Activated naive CD8-positive, alpha-beta T cell treated with anti-CD3 and anti-CD28 coated beads, Interleukin-2, amount 50 U/mL, for 16 hours (primary cell): ENCODE results near the gene MUC13.

Source experiments
- DNase-seq: peaks from one replicate; pipeline ENCODE4 v3.0.0-alpha.2; 2020; ENCODE audit warnings: low read depth, low spot score

MUC13 gene

DNA sequence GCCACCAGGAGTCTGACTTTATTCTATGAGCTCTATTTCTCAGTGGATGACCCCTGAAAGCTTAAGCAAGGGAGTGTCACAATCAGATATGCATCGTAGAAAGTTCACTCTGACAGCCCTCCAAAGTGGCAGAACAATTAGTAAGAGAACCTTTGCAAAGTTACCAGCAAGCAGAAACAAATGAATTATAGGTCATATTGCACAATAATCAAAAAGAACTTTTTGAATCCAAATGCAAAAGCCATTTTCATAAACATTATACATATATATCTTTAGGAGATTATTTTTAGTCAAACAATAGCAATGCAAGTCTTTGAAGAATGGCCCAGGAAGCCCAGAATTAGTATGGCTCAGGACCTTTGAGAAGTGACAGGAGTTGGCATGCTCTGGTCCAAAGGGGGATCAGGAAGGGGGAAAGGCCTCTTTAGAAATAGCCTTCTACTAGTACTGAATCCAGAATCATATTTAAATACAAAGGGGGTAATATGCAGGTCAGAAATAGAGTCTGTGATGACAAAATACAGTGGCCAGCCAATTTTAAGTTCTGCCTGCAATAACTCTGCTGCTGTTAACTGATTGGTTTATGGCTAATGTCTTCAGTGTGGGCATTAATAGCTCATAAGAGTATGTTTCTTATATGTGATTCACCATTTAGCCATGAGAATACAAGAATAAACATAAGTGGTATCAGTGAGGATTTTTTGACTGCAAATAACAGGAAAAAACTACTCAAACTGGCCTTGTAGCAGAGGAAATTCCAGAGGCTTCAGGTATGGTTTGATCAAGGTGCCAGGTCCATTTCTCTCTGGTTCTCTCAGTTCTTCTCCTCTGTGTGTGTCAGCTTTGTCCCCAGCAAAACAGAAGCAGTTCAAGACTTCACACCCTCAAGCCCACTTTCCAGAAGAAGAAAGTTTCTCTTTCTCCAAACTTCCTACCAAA lies 30.4 kb downstream of the MUC13 start:
- DNase-seq = no peak

DNA sequence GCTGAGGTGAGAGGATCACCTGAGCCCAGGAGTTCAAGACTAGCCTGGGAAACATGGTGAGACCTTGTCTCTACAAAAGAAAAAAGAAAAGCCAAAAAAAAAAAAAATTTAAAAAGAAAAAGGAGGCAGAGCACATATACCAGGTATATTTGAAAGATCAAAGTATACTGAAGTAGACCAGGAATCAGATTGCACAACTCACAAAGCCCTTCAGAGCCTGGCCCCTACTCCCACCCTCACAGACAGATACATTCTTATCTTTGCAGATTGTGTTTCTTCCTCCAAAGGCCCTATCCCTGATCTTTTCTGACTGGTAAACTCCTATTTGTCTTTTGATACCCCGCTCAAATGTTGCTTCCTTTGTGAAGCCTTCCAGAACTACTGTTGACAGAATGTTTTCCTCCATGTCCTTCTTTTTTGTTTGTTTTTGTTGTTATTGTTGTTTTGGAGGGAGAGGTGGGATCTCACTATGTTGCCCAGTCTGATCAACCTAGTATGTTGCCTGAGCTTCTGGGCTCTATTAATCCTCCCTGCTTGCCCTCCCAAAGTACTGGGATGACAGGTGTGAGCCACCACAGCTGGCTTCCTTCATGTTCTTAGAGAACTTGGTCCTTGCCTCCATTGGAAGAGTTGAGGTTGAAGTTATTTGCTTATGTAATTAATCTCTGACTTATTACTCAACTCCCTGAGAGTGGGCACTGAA lies 37.6 kb downstream of the MUC13 start:
- DNase-seq = no peak

DNA sequence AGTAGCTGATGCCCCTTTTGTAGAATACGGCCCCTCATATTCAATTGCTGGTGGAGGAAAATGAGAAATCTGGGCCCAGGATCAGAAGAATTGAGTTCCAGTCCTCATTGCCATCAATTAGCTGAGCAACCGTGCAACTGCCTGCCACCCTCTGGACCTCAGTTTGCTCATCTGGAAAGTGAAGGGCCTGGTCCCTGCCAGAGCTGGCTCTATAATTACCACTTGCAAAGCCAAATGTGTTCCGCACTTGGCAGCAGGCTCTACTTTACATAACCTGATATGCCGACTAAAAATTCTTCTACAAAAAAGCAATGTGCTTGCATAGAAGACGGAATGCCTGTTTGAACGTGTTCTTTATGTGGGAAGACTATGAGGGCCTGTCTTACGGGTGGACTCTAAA lies 38.8 kb downstream of the MUC13 start:
- DNase-seq = no peak

DNA sequence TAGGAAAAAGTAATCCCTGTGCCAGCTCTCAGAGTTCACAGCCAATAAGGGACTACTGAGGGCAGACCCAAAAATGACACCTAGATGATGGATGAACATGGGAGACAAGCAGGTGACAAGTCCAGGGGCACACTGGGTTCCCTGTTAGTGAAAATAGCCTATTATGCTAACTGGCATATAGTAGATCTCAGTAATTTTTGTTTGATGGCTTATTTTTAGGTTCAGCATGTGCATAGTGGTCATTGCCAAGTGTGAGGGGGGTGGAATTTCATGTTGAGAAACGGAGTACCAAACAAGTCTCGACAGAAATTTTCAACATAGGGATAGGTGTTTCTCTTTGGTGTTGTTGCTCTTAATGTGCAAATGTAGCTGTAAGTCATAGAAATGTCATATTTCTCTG lies 41.0 kb downstream of the MUC13 start:
- DNase-seq = no peak

DNA sequence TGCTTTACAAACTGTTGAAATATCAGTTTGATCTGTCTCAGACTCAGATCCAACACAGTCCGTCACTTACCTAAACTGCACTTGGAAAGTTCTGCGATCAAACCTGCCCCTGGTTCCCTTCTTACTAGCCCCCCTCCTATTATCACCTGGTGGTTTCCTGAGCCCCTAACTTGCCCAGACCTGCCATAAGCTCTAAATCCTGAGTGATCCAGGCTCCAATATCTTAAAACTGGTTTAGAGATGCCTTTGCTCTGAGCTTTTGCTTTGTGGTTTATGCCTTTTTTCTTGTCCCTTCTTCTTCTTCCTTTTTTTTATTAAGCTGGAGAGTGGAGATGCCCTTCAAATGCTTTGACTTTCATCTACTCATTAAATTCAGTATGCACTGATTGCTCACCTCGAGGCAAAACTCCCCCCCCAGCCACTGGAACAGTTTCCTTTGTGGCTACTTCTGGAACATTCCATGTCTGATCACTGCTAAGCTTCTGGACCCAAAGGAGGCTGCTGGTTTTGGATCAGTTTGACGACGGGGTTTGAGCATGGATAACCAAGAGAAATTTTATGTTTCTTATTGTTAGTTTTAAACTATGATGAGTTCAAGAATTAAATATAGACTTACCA lies 43.9 kb downstream of the MUC13 start:
- no peak for DNase-seq

DNA sequence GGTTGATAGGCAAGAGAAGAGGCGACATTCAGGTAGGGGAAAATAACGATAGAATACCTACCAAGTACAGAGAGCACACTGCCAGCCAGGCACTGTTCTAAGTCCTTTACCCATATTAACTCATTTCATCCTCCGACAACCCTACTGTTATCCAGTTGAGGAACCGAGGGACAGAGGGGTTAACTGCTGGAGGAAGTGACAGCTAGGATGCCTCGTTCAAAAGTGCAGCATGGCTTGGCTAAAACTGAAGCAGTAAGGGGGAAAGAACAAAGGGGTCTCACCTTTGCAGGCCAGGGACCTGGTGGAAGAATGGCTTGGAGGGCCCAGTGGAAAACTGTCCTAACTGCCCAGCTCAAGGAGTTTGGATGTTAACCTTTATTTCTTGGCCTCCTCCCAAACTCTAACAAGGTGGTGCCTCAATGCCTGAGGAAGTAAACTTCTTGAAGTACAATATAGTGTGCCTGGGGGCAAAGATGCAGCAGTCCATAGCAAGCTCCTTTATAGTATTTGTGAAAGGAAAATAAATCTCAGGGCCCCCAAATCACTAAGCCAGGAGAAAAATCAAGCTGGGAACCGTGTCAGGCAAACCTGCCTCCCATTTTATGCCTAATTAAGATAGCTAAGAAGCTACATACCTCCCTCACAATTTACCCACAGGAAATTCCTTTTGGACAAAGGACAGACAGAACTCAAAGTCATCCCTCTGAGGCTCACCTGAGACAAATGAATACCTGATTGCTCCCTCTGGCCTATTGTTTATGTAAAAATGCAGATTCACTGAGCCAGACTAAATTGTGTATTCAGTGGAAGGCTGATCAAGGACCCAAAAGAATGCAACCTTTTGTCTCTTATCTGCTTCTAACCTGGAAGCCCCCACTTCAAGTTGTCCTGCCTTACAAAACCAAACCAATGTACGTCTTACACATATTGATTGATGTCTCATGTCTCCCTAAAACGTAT lies 45.8 kb downstream of the MUC13 start:
- DNase-seq = no peak

DNA sequence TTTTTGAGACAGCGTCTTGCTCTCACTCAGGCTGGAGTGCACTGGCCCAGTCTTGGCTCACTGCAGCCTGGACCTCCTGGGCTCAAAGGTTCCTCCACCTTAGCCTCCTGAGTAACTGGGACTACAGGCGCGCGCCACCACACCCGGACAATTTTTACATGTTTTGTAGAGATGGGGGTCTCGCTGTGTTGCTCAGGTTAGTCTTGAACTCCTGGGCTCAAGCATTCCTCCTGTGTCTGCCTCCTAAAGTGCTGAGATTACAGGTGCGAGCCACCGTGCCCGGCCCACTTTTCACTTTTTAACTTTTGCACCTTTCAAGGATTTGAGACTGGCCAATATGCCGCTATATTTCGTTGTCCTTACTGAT lies 46.6 kb downstream of the MUC13 start:
- no peak for DNase-seq

DNA sequence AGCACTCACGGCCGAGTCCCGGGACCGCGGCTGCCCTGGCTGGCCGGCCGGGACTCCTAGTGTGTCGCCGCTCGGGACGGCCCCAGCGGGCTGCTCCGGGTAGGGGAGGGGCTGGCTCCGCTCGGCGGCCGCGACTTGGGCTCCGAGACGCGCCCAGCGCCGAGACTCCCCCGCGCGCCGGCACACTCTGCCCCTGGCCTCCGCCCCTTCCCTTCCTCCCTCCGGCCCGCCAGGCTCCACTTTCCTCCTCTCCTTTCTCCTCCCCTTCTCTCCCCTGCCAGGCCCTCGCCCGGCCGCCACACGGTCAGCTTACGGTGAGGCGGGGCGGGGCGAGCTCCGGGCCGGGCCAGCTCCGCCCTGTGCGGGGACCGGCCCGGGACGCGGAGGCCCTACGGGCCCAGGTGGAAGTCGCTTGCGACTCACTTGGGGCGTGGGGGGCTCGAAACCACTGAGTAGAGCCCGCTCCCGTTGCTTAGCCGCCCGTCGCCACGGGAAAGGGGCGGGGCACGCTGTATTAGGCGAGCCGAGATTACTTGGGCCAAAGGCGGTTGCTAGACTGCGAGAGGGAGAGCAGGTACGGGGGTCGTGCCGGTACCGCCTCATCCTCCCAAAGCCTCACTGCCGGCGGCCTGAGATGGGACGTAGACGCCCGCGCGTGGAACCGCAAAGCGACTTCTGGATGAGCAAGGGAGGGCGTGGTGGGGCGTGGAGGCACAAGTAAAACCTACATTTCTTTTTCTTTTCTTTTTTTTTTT lies 47.2 kb downstream of the MUC13 start, which contains the start of gene ITGB5:
TSS of gene ITGB5 (minus strand) at position 189 of the 755 bp plus-strand sequence. CDS start 365 bp downstream, outside the sequence.
- no peak for DNase-seq

DNA sequence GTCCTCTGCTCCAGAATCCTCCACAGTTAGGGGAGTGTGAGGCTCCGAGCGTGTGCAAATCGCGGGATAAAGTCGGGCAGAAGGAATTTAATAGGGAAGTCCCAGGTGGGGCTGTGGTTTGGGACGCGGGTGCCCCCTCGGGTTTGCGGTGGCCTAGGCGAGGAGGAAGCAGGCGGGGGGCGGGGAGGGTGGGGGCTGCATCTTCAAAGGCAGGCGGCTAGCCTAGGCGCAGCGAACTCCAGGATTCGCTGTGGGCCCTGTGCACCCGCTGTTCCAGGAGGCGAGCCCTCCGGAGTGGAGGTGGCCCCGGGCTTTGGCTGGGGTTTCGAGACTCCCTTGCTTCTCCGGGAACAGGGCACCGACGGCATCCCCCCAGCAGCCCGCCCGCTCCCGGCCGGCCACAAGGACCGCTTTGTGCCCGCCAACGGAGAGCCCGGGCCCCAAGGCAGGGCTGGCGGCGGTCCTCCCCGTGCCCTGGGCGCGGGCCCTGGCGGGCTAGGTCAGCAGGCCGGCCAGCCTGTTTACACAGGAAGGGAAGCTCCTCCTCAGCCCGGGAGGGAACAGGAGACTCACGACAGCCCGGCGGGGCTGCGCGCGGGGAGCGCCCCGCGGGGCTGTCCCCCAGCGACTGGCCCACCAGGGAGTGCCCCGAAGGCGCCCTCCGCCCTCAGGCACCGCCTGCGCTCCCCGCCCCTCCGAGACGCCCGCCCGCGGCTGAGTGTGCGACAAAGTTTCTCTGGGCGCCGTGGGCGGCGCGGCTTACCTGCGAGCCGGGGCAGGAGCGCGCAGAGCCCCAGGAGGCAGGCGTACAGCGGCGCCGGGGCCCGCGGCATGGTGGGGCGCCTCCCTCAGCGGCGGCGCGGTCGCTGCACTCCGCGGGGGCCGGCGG lies 48.1 kb downstream of the MUC13 start:
- no peak for DNase-seq

DNA sequence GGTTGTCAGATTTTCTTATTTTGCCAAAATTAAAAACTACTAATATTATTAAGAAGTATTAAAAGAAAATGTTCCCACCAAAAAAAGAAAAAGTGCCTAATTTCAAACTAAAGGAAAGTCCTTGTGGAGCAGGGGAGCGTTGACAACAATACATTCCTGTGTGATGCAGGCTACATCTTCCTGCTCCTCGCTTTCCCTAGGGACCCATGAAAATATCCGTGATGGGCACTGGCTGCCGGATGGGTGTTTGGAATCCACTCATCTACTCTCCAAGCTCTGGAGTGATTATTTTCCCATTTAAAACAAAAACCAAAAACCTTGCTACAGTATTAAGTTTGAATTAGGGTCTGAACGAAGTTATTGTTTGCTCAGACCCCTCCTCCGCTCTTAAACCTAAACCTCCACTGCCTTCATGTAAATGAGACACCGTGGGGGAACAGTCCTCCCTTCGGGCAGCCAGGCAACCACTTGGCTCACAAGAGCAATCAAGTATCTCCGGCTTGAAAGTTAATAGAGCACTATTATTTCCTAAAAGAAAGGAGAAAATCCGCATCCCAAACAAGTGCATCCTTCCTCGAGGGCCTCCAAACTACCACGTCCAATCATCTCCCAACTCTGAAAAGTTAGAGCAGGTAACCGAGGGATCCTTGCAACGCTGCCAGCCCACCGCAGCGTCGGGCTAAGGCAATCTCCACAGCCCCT lies 48.9 kb downstream of the MUC13 start:
- no peak for DNase-seq

DNA sequence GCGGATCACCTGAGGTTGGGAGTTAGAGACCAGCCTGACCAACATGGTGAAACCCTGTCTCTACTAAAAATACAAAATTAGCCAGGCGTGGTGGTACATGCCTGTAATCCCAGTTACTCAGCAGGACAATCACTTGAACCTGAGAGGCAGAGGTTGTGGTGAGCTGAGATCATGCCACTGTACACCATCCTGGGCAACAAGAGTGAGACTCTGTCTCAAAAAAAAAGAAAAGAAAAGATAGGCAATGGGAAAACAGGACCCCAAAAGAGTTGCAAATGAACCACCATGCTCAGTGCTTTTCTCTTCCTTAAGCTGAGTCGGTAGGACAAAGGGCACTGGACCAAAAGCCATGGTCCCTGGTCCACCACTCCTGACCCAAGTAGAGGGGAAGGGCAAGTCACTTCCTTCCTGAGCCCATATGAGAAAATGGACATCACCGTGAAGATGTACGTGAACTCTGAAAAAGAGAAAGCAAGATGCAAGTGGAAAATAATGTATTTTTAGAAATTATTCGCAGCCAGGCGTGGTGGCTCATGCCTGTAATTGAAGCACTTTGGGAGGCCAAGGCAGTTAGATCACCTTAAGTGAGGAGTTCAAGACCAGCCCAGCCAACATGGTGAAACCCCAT lies 50.0 kb downstream of the MUC13 start:
- no peak for DNase-seq

DNA sequence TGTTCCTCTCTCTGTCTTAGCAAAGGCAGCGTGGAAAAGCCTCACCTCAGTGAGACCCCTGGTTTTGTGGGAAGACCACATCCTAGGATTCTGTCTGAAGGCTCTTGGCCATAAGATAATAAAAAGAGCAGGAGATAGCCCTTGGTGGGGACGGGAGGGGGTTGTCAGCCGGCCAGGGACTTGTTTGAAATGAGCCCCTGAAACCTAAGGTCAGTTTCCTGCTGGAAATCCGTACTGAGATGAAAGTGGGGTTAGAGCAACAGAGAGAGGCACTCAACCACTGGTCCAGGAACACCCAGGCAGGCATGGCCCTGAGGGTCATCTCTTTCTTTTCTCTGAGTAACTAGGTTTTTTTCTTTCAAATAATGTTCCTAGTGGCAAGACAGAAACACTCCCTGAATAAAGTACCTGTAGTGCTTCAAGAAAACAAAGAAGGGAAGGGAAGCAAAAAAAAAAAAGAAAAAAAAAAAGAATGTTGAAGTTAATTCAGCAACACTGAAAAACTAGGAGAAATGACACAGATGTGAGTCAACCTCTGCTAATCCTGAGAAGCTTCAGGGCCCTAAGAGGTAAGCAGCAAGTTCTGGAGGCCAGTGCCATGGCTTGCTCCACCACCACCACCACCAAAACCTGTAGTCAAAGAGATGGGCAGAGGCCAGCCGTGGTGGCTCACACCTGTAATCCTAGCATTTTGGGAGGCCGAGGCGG lies 50.6 kb downstream of the MUC13 start:
- no peak for DNase-seq

DNA sequence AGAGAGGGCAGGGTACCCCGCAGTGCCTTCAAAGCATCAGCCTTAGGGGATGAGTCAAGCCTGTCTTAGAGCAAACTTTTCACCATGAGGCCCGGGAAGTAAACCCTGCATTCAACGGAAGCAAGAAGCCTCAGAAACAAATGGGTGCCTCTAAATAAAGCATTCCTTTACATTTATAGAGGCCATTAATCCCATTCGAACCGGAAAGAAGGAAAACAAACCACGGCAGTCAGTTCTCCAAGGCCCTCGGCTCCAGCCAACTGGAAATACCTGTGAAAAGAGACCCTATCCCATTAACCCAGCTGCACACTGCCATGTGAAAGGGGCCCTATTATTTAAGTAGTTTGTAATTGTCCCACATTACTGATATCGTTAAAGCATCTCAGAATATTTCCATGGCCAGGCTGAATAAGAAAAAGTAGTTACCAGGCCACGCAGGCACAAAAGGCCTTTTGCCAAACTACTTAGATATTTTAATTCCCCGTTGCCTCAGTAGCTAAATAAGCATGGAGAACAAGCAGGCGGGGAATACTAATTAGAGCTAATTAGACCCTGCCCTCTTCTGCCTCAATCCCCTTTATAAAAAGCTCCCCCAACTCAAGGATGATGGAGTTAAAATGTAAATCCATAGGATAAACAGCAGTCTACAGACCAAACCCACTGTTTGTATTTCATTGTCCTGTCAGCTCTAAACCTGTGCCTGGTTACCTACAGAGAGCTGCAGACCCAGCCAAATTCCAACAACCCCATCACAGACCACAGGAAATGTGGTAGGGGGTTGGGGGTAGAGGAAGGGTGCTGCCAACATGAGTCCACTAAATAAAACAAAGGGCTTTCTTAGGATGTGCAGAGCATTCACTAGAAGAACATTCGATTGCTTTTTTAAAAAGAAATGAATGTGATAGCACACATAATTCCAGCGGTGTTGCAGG lies 51.5 kb downstream of the MUC13 start:
- no peak for DNase-seq

DNA sequence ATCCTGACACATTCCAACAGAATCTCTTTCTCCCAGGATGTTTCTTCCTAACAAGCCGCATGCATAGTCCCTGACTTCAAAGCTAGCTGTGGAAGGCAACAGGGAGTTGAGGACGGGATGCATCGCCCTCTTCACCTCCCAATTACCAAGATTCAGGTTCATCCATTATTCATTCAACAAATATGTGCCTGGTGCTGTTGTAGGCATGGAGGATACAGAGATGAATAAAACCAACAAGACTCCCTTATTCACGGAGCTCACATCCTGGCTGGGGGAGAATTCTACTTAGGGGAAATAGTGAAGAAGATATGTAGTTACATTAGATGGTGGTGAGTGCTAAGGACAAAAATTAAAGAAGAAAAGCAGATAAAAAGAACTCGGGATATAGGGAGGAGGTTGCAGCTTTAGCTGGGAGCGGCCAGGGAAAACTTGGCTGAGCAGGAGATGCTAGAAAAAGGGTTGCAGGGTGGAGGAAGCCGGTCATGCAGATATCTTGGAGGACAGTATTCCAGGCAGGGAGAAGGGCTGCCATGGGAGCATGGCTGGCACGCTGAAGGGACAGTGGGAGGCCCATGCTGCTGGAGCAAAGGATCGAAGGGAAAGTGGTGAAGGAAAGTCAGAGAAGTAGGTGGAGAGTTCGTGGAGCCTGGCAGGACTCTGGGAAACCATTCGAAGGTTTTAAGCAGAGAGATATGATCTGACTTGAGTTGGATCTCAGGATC lies 52.4 kb downstream of the MUC13 start:
- DNase-seq = no peak

DNA sequence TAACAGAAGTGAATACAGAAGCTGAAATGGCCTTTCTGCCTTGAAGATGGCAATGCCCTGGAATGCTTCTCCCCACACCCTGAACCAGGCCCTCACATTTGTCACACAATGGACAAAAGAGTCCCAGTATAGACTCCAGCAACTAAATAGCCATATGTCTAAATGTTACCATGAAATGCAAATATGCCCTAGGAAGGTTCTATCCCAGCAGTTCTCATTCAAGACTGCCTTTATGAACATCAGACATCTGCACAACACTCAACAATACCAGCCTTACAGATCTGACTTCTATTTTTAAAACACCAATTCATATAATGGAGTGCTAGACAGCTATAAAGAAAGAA lies 55.2 kb downstream of the MUC13 start:
- DNase-seq = no peak
